Measurements from ENCODE around the gene INSRR. TPM values are rescaled to one million over a fixed set of nuclear protein-coding genes. Genes with fewer than 3 reads are reported as not detected.

Gene INSRR
- total and polyA plus RNA-seq, 2 of the 8 experiments (the other 6 are each of a cell fraction or from before 2014, with no cell fraction given): 0.02 TPM; not detected in 1

- H4K20me1 ChIP-seq (replicated peaks in 1 of 2; ENCODE audit: control insufficient read depth in 1 of 2, insufficient read depth in 2 of 2, low read length in 2 of 2): no peaks in the 10 kb centered on the region
- H2BK5ac ChIP-seq (ENCODE audit: low read depth, low read length): no peak overlapping the region
- no peaks in the 10 kb centered on the region for H3K79me2 ChIP-seq (ENCODE audit: control insufficient read depth in 1 of 2, insufficient read depth in 2 of 2, low read length in 2 of 2)
- no peak overlapping the region for H3K23ac ChIP-seq (ENCODE audit: insufficient read length)
- no peak overlapping the region; a peak in 1 of 4 replicates for H3K4me2 ChIP-seq (ENCODE audit: insufficient read depth in 1 of 2, low read depth in 2 of 2, low read length in 2 of 2)
- TF ChIP-seq SAP30 (IDR thresholded peaks at IDR 0.05; ENCODE audit: insufficient read depth, insufficient replicate concordance, low read length) (no peak), KDM1A (IDR thresholded peaks at IDR 0.05; ENCODE audit: borderline replicate concordance, low read length) (peak; percentile 94)
- H3K79me1 ChIP-seq (ENCODE audit: low read depth, low read length): no peaks in the 10 kb centered on the region
- 94% methylated on average over 10 of the region's 10 CpGs; no CpG with 5 or more reads in 1 of the 2 experiments for WGBS, 2 experiments (ENCODE audit: extremely low coverage in 1 of 2, insufficient coverage in 1 of 2, insufficient read length in 1 of 2, insufficient replicate concordance in 2 of 2, low coverage in 1 of 2, low lambda C conversion rate in 2 of 2, missing lambda C conversion rate in 1 of 2)
- no peak overlapping the region for H2BK15ac ChIP-seq (ENCODE audit: low read length)
- no peaks in the 10 kb centered on the region for H3K9me3 ChIP-seq (ENCODE audit: insufficient read depth in 2 of 2, low read depth in 1 of 2, low read length in 1 of 2)
- no peak overlapping the region for H2BK20ac ChIP-seq (ENCODE audit: low read length)
- H3K14ac ChIP-seq (ENCODE audit: insufficient read length): no peak overlapping the region
- H3K4me1 ChIP-seq (replicated peaks in 1 of 4; ENCODE audit: control insufficient read depth in 3 of 4, insufficient read depth in 4 of 4, low read length in 3 of 4): peaks cover 0 to 11% (median 5%) of the 10 kb centered on the region in 4 experiments; a peak in 6 of 7 replicates
- no peak overlapping the region for H4K8ac ChIP-seq (ENCODE audit: extremely low read depth, insufficient read depth, low read length)
- no peak overlapping the region for H2BK120ac ChIP-seq (replicated peaks; ENCODE audit: low read depth, low read length)
- H3K36me3 ChIP-seq (ENCODE audit: control insufficient read depth in 2 of 4, insufficient read depth in 4 of 4, low read length in 3 of 4): no peaks in the 10 kb centered on the region
- no peak overlapping the region for H4K5ac ChIP-seq (ENCODE audit: insufficient read length, low read depth, low read length)
- CTCF ChIA-PET (ENCODE audit: partially characterized antibody): interaction anchor here (0.7 to 31.8 kb wide), 17 partner anchors 14 to 153 kb away, joined by 3 to 491 read pairs (median 5); partner anchors contain the start of genes INSRR, NTRK1 and PEAR1
- no peak overlapping the region for H3K18ac ChIP-seq (ENCODE audit: extremely low read depth, low read length)
- no peak for DNase-seq (ENCODE audit: low read depth in 1 of 2, low spot score in 2 of 2)
- H3K4me3 ChIP-seq (ENCODE audit: extremely low read depth in 1 of 4, insufficient read depth in 2 of 4, low read depth in 3 of 4, low read length in 4 of 4): no peak overlapping the region
- POLR2A ChIA-PET (ENCODE audit: partially characterized antibody): interaction anchor here (0.6 to 1.3 kb wide), 4 partner anchors 12 to 168 kb away, joined by 3 to 5 read pairs (median 3); no protein-coding TSS in a partner anchor
- H3K27ac ChIP-seq (ENCODE audit: low read depth, low read length): no peak overlapping the region
- H2AFZ ChIP-seq (ENCODE audit: low read length): no peak overlapping the region
- FAIRE-seq: no peak
- no peak overlapping the region for H2BK12ac ChIP-seq (ENCODE audit: low read depth, low read length)
- peaks cover 1 to 48% (median 42%) of the 10 kb centered on the region in 4 experiments for H3K27me3 ChIP-seq (replicated peaks in 1 of 4; ENCODE audit: control insufficient read depth in 3 of 4, extremely low read depth in 1 of 4, insufficient read depth in 3 of 4, low read length in 3 of 4)
- H4K91ac ChIP-seq (replicated peaks; ENCODE audit: insufficient read length, low read length): no peak overlapping the region
- peak overlapping the region; percentile 83; the same call in 1 of the 2 replicates for H2AK5ac ChIP-seq (ENCODE audit: low read depth, low read length)
- no peak overlapping the region for H3K4ac ChIP-seq (replicated peaks; ENCODE audit: insufficient read length, low read depth, low read length)
- H3K56ac ChIP-seq (replicated peaks; ENCODE audit: insufficient read length, low read depth, low read length): no peak overlapping the region
- H3K9ac ChIP-seq (replicated peaks in 1 of 4; ENCODE audit: extremely low read depth in 1 of 4, low read depth in 3 of 4, low read length in 3 of 4): no peak overlapping the region
- peaks cover 2% of the 10 kb centered on the region; the same call in 1 of the 2 replicates for H3K23me2 ChIP-seq (ENCODE audit: low read depth, low read length)
Measured at GRCh38 chr1:156812293-156812990, 46.5 kb downstream of the INSRR start.
